NCI-H774 (cell line): ENCODE data around the gene RNF6.

ENCODE experiments used
- DNase-seq: peaks from one replicate; lab custom pipeline; 2025; lab: John Stamatoyannopoulos, UW

The RNF6 gene

GRCh38 chr13:26225896-26226617, 3.9 kb upstream of the RNF6 start:
- DNase-seq: no peak

GRCh38 chr13:26222520-26223046, 469 bp upstream of the RNF6 start:
- no peak for DNase-seq

GRCh38 chr13:26221399-26221720, 754 bp downstream of the RNF6 start:
- DNase-seq: no peak

- DNase-seq: no peak
These were observed 1.5 kb downstream of the RNF6 start for GRCh38 chr13:26220575-26220974.

GRCh38 chr13:26219726-26220125, 2.4 kb downstream of the RNF6 start:
- DNase-seq: no peak

GRCh38 chr13:26216042-26216441, 6.1 kb downstream of the RNF6 start:
- DNase-seq: no peak

DNA sequence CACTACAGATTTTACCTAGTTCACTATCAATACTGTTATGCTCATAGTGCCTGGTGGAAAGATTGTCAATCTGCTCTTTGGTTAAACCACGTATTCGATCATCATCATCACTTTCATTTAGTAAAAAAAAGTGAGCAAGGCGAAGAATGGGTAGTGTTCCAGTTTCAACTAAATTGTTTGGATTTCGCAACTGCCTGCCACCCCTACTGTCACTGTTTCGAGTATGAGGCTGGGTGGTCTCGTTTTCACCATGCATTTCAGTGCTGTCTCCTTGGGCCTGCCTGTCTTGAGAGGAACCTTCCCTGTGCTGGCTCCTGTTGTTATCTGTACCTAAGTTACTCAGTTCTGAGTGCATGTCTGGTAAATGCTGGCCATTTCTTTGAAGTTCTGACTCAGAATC, 8.1 kb downstream of the RNF6 start:
- no peak for DNase-seq

GRCh38 chr13:26213345-26213744, 8.8 kb downstream of the RNF6 start:
- no peak for DNase-seq

DNA sequence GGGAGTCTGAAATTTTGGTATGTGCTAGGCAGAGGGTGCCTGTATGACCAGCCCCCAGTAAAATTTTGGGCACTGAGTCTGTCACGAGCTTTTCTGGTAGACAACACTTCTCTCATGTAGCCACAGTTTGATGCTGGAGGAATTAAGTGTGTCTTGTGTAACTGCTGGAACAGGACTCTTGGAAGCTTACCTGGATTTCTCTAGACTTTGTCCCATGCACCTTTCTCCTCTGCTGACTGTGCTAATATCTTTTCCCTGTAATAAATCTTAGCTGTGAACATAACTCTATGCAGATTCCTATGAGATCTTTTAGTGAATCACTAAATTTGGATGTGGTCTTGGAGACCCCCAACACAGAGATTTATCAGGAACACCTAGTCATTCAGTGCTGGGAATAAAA, 13.8 kb downstream of the RNF6 start:
- no peak for DNase-seq

DNA sequence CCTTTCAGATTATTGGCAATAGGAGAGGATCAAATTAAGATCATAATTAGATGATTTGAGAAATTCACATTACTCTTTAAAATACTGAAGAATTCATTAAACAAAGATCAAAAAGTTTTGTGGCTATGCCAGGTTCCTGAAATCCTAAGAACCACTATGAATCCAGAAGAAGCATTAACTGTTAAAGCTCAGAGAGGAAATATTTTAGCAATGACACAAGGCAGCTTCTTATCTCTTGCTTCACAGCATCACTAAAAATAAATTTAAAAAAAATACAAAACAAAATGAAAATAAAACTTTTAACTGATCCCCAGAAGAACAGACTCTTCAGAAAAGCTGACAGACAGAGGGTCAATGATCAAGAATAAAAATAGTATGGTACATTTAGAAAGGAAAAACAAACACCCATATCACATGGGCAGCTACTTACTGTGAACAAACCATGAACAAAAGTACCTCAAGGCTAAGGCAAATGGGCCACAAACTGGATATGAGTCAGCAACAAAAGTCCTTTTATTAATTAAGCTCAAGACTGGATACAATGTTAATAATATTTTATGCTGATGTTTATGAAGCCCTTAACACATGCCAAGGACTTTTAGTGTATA, 19.6 kb downstream of the RNF6 start:
- no peak for DNase-seq

GRCh38 chr13:26200811-26201210, 21.3 kb downstream of the RNF6 start:
- no peak for DNase-seq

DNA sequence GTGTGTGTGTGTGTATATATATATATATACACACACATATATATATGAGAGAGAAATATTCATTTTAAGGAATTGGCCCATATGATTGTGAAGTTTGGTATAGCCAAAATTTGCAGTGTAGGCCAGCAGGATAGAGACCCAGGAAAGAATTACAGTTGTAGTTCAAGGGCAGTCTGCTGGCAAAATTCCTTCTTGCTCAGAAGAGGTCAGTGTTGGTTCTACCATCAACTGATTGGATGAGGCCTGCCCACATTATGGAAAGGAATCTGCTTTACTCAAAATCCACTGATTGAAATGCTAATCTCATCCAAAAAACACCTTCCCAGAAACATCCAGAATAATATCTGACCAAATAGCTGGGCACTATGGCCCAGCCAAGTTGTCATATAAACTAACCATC, 24.0 kb downstream of the RNF6 start:
- no peak for DNase-seq

- DNase-seq: no peak
These were observed 24.8 kb downstream of the RNF6 start for GRCh38 chr13:26197298-26197697.

DNA sequence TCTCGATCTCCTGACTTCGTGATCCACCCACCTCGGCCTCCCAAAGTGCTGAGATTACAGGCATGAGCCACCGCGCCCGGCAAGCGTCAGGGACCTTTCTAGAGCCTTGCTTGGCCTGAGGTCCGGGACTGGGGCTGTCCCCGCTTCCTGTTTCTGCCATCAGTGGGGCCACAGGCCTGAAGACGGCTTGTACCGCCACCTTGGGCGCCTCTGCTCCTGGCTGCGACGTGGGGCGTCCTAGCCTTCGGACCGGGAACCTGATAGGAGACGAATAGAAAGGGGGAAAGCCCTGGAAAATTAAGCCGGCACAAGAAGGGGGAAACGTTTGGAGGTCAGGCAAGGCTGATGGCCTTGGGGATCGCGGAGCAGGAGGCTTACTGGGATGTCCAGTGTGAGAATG, 35.1 kb downstream of the RNF6 start:
- no peak for DNase-seq

- DNase-seq: peak; percentile 76
These were observed 35.8 kb downstream of the RNF6 start for GRCh38 chr13:26186118-26186870.

DNA sequence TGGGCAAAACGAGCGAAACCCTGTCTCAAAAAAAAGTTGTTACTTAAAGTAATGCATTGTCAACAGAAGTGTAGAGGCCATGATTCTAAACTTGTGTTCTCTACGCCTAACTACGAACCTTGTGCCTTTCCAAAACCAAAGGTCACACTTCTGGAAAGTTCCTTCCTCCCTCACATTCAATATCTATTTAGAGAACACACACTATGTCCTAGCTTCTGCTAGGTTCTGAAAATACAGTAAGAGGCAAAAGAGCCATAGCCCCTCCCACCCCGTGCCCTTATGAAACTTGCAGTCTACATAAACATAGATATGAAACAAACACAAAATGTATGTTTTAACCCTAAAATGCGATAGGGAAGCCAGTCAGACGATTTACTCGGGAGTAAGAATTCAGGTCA, 36.4 kb downstream of the RNF6 start:
- DNase-seq: no peak

- DNase-seq: peak; percentile 47
These were observed 37.3 kb downstream of the RNF6 start for GRCh38 chr13:26184791-26185250.

- no peak for DNase-seq
These were observed 38.7 kb downstream of the RNF6 start for GRCh38 chr13:26183416-26183815.

DNA sequence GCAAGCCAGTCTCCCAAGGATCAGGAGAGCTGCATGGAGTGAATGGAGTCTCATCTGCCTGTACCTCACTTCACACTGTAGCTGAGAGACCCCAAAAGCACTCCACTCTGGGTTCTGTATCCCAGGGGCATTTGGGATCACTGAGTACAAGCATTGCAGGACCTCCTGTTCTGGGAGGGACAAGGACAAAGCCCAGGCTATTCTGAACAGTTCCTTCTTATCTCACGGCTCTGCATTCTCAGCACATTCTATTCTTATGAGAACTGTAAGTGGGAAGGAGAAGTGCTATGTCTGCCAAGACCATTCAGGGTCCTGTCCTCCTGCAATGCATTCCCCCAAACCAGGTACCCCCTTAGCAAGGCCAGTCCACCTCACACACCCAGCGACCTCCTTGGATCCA, 42.8 kb downstream of the RNF6 start:
- DNase-seq: no peak

DNA sequence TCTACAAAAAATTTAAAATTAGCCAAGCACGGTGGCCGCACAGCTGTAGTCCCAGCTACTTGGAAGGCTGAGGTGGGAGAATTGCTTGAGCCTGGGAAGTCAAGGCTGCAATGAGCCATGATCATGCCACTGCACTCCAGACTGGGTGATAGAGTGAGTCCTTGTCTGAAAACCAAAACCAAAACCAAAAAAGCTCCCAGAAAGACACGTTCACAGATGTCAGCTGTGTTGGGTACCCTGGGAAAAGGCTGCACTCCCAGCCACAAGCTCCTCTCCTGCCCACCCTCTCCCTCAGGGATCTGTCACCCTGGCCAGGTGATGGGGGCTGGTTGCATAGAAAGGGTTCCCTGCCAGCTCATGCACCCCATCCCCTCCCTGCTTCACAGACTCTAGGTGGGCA, 53.3 kb downstream of the RNF6 start:
- no peak for DNase-seq

- DNase-seq: no peak
These were observed 53.8 kb downstream of the RNF6 start for GRCh38 chr13:26168237-26168814.

DNA sequence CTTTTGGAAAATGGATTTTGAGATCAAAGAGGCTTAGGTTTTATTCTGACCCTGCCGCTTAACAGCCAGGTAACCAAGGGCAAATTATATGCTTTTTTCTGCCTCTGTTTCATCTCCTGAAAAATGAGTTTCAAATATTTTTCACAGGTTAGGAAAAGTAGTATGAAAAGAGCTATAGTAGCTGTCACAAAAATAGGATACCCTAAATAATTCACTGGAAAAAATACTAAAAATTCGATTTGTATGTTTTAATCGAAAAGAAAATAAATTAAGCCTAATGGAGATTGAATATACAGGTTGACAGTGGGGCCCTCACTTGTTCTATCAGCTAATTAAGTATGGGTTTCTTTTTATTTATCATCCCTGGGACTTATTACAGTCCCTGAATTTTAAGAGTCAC, 58.3 kb downstream of the RNF6 start:
- DNase-seq: no peak
